ENCODE measurements around the gene ABCC6. TPM values are rescaled to one million over a fixed set of nuclear protein-coding genes. Genes with fewer than 3 reads are reported as not detected.

The ABCC6 gene
- total RNA-seq, 2 experiments from 2014 or later: not detected

DNA sequence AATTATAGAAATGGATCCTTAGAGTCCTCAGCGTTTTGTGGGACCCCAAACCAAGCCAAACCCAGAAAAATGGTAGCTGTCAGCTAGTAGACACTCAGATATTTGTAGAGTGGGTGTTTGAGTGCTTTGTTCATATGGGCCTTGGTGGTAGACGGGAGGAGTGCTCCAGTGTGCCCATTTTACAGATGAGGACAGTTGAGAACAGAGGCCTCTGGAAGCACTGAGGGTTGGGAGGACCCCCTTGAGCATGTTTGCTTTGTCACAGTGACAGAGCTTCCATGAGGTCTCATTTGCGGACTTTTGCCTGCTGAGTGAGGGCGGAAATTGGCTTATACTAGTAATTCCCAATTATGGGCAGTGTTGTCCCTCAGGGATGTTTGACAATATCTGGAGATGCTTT, 111.7 kb downstream of the ABCC6 start:
- H3K4me2 ChIP-seq (ENCODE audit: low read length): no peak overlapping the region
- ChIA-PET CTCF (ENCODE audit: unreplicated experiment) (no interaction called here), POLR2A (no interaction called here)
- H3K4me1 ChIP-seq (ENCODE audit: insufficient read depth, low read length, poor library complexity, severe bottlenecking): peaks cover 24% of the 10 kb centered on the region
- H2AFZ ChIP-seq (ENCODE audit: low read length): no peak overlapping the region
- peaks cover 99% of the 10 kb centered on the region for H3K36me3 ChIP-seq (ENCODE audit: insufficient read depth, low read length)
- H3K27ac ChIP-seq (ENCODE audit: low read depth, low read length, poor library complexity, severe bottlenecking): no peak overlapping the region
- H3K4me3 ChIP-seq (ENCODE audit: low read depth, low read length, poor library complexity, severe bottlenecking): no peak overlapping the region
- TF ChIP-seq CTCF (conservative IDR thresholded peaks at IDR 0.05; ENCODE audit: low read length) (no peak), EZH2phosphoT487 (IDR thresholded peaks at IDR 0.05; ENCODE audit: borderline replicate concordance, low read depth, low read length) (no peak)
- no TSS peak for BruUV-seq (replicated peaks)
- intact Hi-C loops (cut with micrococcal nuclease; ENCODE audit: unreplicated experiment): no loop called here
- H3K79me2 ChIP-seq (ENCODE audit: insufficient read depth, low read depth, low read length): peaks cover 12% of the 10 kb centered on the region; the same call in 1 of the 2 replicates
- no peaks in the 10 kb centered on the region for H3K9me2 ChIP-seq (ENCODE audit: insufficient read depth, low read length)
- no peaks in the 10 kb centered on the region for H4K20me1 ChIP-seq (ENCODE audit: insufficient read depth, low read length)
- no peak for DNase-seq (ENCODE audit: low spot score)
- peaks cover 2% of the 10 kb centered on the region for H3K9me3 ChIP-seq (ENCODE audit: low read length)

GRCh38 chr16:16110111-16110490, 113.2 kb downstream of the ABCC6 start:
- no TSS peak for BruUV-seq (replicated peaks)
- Histone ChIP-seq H3K4me1 (ENCODE audit: insufficient read depth, low read length, poor library complexity, severe bottlenecking) (peaks cover 39% of the 10 kb centered on the region), H3K9me3 (ENCODE audit: low read length) (no peaks in the 10 kb centered on the region), H3K4me2 (ENCODE audit: low read length) (no peak overlapping the region), H3K27ac (ENCODE audit: low read depth, low read length, poor library complexity, severe bottlenecking) (no peak overlapping the region), H2AFZ (ENCODE audit: low read length) (no peak overlapping the region), H3K9me2 (ENCODE audit: insufficient read depth, low read length) (no peaks in the 10 kb centered on the region), H3K4me3 (ENCODE audit: low read depth, low read length, poor library complexity, severe bottlenecking) (no peak overlapping the region), H3K36me3 (ENCODE audit: insufficient read depth, low read length) (peaks cover 87% of the 10 kb centered on the region), H4K20me1 (ENCODE audit: insufficient read depth, low read length) (no peaks in the 10 kb centered on the region), H3K79me2 (ENCODE audit: insufficient read depth, low read depth, low read length) (peaks cover 12% of the 10 kb centered on the region; the same call in 1 of the 2 replicates)
- TF ChIP-seq EZH2phosphoT487 (IDR thresholded peaks at IDR 0.05; ENCODE audit: borderline replicate concordance, low read depth, low read length) (no peak), CTCF (conservative IDR thresholded peaks at IDR 0.05; ENCODE audit: low read length) (no peak)
- CTCF ChIA-PET (ENCODE audit: unreplicated experiment): no interaction called here
- no peak for DNase-seq (ENCODE audit: low spot score)
- POLR2A ChIA-PET: no interaction called here
- intact Hi-C loops (cut with micrococcal nuclease; ENCODE audit: unreplicated experiment): no loop called here

- H3K4me3 ChIP-seq (ENCODE audit: low read depth, low read length, poor library complexity, severe bottlenecking): no peak overlapping the region
- intact Hi-C loops (cut with micrococcal nuclease; ENCODE audit: unreplicated experiment): loop anchor here (10.0 kb wide), 1 partner anchor 465 kb away; the partner anchor contains the start of gene MARF1
- no peak for DNase-seq (ENCODE audit: low spot score)
- H4K20me1 ChIP-seq (ENCODE audit: insufficient read depth, low read length): no peaks in the 10 kb centered on the region
- H3K4me1 ChIP-seq (ENCODE audit: insufficient read depth, low read length, poor library complexity, severe bottlenecking): peaks cover 44% of the 10 kb centered on the region
- TF ChIP-seq EZH2phosphoT487 (IDR thresholded peaks at IDR 0.05; ENCODE audit: borderline replicate concordance, low read depth, low read length) (no peak), CTCF (conservative IDR thresholded peaks at IDR 0.05; ENCODE audit: low read length) (no peak)
- no peak overlapping the region for H3K4me2 ChIP-seq (ENCODE audit: low read length)
- CTCF ChIA-PET (ENCODE audit: unreplicated experiment): interaction anchor here (1.2 kb wide), 1 partner anchor 16 kb away, joined by 3 read pairs; no protein-coding TSS in a partner anchor
- POLR2A ChIA-PET: interaction anchor here (0.6 to 1.2 kb wide), 3 partner anchors 13 to 162 kb away, joined by 3 to 5 read pairs (median 3); no protein-coding TSS in a partner anchor
- peaks cover 12% of the 10 kb centered on the region; the same call in 1 of the 2 replicates for H3K79me2 ChIP-seq (ENCODE audit: insufficient read depth, low read depth, low read length)
- no peak overlapping the region for H2AFZ ChIP-seq (ENCODE audit: low read length)
- no peaks in the 10 kb centered on the region for H3K9me3 ChIP-seq (ENCODE audit: low read length)
- BruUV-seq (replicated peaks): no TSS peak
- H3K9me2 ChIP-seq (ENCODE audit: insufficient read depth, low read length): no peaks in the 10 kb centered on the region
- H3K36me3 ChIP-seq (ENCODE audit: insufficient read depth, low read length): peaks cover 82% of the 10 kb centered on the region
- H3K27ac ChIP-seq (ENCODE audit: low read depth, low read length, poor library complexity, severe bottlenecking): no peak overlapping the region
These were observed 113.7 kb downstream of the ABCC6 start for GRCh38 chr16:16109453-16110110.
